GM18951 (cell line): ENCODE results near the gene RBPMS2.

Experiments
- POLR2A ChIP-seq: IDR thresholded peaks from 4 replicates; pipeline ENCODE4 v1.6.1; 2011; ENCODE audit warnings: mild to moderate bottlenecking; ENCODE audit not compliant: insufficient read length, insufficient read depth; ENCODE audit errors: extremely low read depth
- in situ Hi-C: fragments of 300-500 bp; cut with MboI; formaldehyde crosslinking; loops from one replicate; pipeline ENCODE4 v1.12.0; 2022; ENCODE audit warnings: low sequenced_read_pairs, mixed read lengths, inconsistent platforms; ENCODE audit not compliant: unreplicated experiment

Gene RBPMS2

GRCh38 chr15:64754663-64755426 lies 20.5 kb downstream of the RBPMS2 start:
- in situ Hi-C loops = no loop called here
- no peak for TF ChIP-seq POLR2A

DNA sequence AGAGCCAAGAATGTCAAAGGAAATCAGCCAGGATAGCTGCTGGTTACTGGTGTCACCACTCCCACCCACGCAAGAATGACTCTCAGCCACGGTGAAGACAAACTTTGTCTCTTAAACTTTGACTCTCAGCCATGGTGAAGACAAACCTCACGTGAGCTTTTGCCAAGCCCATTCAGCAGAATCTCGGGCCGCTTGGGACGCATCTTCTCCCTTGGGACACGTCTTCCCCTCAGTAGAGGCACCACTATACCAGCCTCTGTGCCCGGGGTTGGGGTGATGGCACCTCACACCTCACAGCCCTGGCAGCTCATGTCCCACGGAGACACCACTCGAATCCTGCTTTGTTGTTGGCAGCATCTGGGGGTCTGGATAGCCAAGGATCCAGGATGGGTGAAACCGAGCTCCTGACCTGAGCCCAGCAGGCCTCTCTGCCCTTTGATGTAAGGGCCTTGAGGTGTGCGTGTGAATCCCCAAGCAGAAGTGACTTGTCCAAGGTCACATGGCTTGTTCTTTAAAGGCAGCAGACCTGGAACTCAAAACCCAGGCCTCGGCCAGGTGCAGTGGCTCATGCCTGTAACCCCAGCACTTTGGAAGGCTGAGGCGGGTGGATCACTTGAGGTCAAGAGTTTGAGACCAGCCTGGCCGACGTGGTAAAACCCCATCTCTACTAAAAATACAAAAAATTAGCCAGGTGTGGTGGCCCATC lies 21.8 kb downstream of the RBPMS2 start:
- in situ Hi-C loops = no loop called here
- TF ChIP-seq POLR2A = no peak

GRCh38 chr15:64751464-64751863 lies 23.9 kb downstream of the RBPMS2 start:
- in situ Hi-C loops = no loop called here
- no peak for TF ChIP-seq POLR2A

DNA sequence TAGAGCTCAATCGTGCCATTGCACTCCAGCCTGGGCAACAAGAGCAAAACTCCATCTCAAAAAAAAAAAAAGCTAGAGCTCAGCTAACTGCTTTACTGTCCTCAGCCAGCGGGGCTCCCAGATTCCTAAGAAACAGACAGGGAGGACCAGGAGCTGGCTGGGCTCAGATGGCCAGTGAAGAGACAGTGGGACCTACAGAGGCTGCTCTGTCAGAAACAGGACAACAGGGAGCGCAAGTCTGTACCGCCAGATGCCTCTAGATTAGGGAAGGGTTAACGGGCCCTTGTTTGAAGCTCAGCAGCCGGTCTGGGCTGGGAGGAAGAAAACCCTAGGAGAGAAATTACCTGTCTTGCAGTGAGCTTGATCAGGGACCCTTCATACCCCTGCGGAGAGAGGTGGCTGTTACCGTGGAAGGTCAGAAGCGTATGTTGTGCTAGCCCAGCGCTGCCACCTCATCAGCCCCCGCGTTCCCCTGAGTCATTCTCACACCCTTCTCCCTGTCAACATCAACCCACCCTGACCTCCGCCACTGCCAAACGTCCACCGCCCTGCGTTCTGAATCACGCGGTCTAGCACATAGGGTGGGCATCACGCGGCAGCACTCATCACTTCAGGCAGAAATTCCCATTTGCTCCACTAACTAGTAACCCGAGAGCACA lies 25.3 kb downstream of the RBPMS2 start:
- in situ Hi-C loops = loop anchor here (10.0 kb wide), 2 partner anchors 55 to 155 kb away; no protein-coding TSS in a partner anchor

GRCh38 chr15:64749167-64749566 lies 26.2 kb downstream of the RBPMS2 start:
- TF ChIP-seq POLR2A = no peak
- in situ Hi-C loops = loop anchor here (10.0 kb wide), 2 partner anchors 56 to 156 kb away; no protein-coding TSS in a partner anchor

More for the DNA sequence above, 25.3 kb downstream of the RBPMS2 start:
- no peak for TF ChIP-seq POLR2A

DNA sequence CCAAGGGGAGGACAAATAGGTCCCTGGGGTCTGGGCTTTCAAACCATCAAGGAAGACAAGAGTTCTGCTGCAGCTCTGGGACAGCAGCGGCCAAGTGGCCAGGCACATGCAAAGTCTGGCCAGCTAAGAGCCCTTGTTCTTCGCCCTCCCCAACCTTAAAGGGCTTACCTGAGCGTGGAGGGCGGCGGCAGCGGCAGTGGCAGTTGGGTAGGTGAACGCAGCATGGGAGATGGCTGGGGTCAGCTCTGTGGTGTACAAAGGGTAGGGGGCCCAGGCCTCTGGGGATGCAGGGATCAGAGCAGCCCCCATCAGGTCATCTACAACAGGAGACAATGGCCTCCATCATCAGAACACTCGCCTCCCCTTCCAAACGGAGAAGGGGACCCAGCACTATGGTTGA lies 27.1 kb downstream of the RBPMS2 start:
- in situ Hi-C loops = loop anchor here (10.0 kb wide), 2 partner anchors 57 to 157 kb away; no protein-coding TSS in a partner anchor

DNA sequence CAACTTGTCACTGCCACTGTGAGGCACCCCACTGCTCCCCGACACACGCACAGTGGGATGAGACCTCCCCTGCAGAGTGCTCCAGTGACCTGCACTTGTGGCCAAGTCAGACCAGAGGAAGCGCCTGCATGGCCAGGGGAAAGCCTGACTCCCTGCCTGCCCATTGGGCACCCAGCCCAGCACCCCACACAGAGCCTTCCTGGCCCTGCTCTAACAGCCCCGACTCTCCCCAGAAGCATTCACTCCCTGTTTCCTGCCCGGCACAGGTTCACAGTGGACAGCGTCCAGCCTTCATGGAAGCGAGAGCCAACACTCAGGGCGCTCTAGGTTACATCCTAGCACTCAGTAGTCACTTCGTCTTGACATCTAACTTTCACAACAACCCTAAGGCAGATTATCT lies 27.8 kb downstream of the RBPMS2 start:
- TF ChIP-seq POLR2A = no peak
- in situ Hi-C loops = loop anchor here (10.0 kb wide), 2 partner anchors 57 to 157 kb away; no protein-coding TSS in a partner anchor

More for the DNA sequence above, 27.1 kb downstream of the RBPMS2 start:
- TF ChIP-seq POLR2A = no peak

DNA sequence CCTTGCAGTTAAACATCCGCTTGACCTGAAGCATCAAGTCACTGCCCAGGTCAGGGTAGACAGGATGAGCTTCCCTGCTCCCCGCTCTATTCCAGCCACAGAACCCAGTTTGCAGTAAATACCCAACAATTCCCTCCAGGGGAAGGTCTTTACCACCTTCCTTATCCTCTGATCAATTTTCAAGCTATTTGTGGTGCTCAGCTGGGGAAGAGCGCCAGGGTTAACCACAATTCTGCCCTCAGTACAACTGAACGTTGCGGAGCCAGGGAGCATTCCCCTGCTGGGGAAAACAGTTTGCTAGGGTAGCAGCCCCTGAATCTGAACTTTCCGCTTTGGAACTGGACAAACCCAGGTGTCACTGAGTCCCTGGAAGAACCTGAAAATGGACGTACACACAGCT lies 28.5 kb downstream of the RBPMS2 start:
- in situ Hi-C loops = loop anchor here (10.0 kb wide), 2 partner anchors 58 to 158 kb away; no protein-coding TSS in a partner anchor
- TF ChIP-seq POLR2A = no peak

DNA sequence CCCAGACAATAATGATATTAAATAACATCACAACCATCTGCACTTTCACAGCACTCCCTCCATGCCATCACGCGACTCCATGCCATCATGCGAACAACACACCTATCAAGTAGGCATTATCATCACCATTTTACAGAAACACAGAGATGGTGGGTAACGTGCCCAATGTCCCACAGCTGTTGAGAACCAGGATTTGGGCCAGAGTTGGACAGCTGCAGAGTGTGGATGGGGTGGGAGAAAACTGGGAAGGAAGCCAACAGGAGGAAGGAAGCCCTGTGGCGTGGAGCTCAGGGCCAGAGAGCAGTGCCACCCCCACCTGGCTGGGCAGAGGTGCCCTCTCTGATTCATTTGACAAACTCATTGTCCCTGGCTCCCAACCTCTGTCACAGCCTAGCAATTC lies 29.0 kb downstream of the RBPMS2 start:
- TF ChIP-seq POLR2A = no peak
- in situ Hi-C loops = loop anchor here (10.0 kb wide), 2 partner anchors 58 to 158 kb away; no protein-coding TSS in a partner anchor

DNA sequence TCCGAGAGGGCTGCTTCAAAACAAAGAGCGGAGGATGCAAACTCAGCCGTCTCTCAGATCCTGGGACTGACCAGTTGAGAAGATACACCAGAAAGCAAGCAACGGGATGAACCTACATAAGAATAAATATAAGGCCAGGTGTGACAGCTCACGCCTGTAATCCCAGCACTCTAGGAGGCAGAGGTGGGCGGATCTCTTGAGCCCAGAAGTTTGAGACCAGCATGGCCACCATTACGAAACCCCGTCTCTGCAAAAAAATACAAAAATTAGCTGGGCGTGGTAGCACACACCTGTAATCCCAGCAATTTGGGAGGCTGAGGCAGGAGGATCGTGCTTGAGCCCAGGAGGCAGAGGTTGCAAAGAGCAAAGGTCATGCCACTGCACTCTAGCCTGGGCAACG lies 31.7 kb downstream of the RBPMS2 start:
- TF ChIP-seq POLR2A = no peak
- in situ Hi-C loops = loop anchor here (10.0 kb wide), 2 partner anchors 61 to 161 kb away; no protein-coding TSS in a partner anchor

- in situ Hi-C loops = loop anchor here (10.0 kb wide), 2 partner anchors 62 to 162 kb away; no protein-coding TSS in a partner anchor
- no peak for TF ChIP-seq POLR2A
Observed at GRCh38 chr15:64742921-64743320, 32.5 kb downstream of the RBPMS2 start.

GRCh38 chr15:64742385-64742784 lies 33.0 kb downstream of the RBPMS2 start:
- TF ChIP-seq POLR2A = no peak
- in situ Hi-C loops = loop anchor here (10.0 kb wide), 2 partner anchors 62 to 162 kb away; no protein-coding TSS in a partner anchor

DNA sequence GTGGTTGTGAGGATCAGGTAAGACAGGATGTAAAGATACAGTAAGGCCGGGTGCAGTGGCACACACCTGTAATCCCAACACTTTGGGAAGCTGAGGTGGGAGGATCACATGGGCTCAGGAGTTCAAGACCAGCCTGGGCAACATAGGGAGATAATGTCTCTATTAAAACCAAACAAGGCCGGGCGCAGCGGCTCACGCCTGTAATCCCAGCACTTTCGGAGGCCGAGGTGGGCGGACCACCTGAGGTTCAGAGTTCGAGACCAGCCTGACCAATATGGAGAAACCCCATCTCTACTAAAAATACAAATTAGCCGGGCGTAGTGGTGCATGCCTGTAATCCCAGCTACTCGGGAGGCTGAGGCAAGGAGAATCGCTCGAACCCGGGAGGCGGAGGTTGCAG lies 33.7 kb downstream of the RBPMS2 start:
- in situ Hi-C loops = loop anchor here (10.0 kb wide), 2 partner anchors 63 to 163 kb away; no protein-coding TSS in a partner anchor
